DOHH2 (cell line): ENCODE results near the gene IQSEC1.

Source experiments
- EZH2phosphoT487 ChIP-seq: fragments of 200-600 bp; sonication (generic); IDR thresholded peaks from 2 replicates; pipeline ENCODE4 v1.6.1; 2017; ENCODE audit warnings: borderline replicate concordance, mild to moderate bottlenecking, antibody characterized with exemption, low read length, moderate library complexity, mixed read lengths
- TF ChIP-seq, protein P1 (sequence below): fragments of 200-600 bp; sonication (generic); IDR thresholded peaks from one replicate; pipeline ENCODE4 v1.5.1; 2014; ENCODE audit warnings: antibody characterized with exemption, mild to moderate bottlenecking, low read depth, low read length; ENCODE audit not compliant: poor library complexity, severe bottlenecking

DNA sequence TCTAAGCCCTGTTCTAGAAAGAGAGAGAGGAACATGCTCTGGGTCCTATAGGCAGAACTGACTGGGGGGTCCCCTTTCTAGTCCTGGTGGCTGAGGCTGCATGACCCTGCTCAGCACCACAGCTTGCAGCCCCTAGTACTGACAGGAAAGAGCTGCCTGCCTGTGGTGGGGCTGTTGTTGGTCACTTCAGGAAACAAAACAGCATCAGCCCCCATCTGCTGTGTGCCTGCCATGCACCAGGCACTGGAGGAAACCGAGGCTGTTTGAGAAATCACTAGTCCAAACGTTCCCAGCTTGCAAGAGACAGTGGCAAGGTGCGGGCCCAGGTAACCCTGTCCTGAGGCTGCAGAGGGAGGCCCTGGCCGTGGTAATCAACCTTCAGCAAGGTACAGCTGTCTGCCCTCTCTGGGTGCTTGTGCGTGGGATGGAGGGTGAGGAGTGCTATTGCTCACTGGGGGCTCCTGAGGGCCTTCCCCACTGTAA lies 90.6 kb downstream of the IQSEC1 start:
- TF ChIP-seq, protein P1, sequence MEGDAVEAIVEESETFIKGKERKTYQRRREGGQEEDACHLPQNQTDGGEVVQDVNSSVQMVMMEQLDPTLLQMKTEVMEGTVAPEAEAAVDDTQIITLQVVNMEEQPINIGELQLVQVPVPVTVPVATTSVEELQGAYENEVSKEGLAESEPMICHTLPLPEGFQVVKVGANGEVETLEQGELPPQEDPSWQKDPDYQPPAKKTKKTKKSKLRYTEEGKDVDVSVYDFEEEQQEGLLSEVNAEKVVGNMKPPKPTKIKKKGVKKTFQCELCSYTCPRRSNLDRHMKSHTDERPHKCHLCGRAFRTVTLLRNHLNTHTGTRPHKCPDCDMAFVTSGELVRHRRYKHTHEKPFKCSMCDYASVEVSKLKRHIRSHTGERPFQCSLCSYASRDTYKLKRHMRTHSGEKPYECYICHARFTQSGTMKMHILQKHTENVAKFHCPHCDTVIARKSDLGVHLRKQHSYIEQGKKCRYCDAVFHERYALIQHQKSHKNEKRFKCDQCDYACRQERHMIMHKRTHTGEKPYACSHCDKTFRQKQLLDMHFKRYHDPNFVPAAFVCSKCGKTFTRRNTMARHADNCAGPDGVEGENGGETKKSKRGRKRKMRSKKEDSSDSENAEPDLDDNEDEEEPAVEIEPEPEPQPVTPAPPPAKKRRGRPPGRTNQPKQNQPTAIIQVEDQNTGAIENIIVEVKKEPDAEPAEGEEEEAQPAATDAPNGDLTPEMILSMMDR, result no peak
- TF ChIP-seq EZH2phosphoT487, result no peak
